Measurements from ENCODE around the gene CNTNAP5.

- TF ChIP-seq, protein P1, sequence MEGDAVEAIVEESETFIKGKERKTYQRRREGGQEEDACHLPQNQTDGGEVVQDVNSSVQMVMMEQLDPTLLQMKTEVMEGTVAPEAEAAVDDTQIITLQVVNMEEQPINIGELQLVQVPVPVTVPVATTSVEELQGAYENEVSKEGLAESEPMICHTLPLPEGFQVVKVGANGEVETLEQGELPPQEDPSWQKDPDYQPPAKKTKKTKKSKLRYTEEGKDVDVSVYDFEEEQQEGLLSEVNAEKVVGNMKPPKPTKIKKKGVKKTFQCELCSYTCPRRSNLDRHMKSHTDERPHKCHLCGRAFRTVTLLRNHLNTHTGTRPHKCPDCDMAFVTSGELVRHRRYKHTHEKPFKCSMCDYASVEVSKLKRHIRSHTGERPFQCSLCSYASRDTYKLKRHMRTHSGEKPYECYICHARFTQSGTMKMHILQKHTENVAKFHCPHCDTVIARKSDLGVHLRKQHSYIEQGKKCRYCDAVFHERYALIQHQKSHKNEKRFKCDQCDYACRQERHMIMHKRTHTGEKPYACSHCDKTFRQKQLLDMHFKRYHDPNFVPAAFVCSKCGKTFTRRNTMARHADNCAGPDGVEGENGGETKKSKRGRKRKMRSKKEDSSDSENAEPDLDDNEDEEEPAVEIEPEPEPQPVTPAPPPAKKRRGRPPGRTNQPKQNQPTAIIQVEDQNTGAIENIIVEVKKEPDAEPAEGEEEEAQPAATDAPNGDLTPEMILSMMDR (IDR thresholded peaks at IDR 0.05): no peak
- no peak for TF ChIP-seq ZFX (IDR thresholded peaks at IDR 0.05; ENCODE audit: borderline replicate concordance)
Observed at GRCh38 chr2:124702777-124703176, 677.7 kb downstream of the CNTNAP5 start.
